HCT116 (cell line): ENCODE results near the gene SLC44A2. TPM values are rescaled to one million over a fixed set of nuclear protein-coding genes. Genes with fewer than 3 reads are reported as not detected.

Source experiments
- ATAC-seq: fragments of 200-7000 bp; cut with Tn5 transposase; 2 replicates; pipeline ENCODE4 v1.9.1; 2020; ENCODE audit warnings: mild to moderate bottlenecking, moderate library complexity
- BruUV-seq: library from RNA; stranded (reverse); fragments of 400-500 nt; replicated peaks from 2 replicates; lab custom pipeline; 2021; lab: Mats Ljungman, UMichigan
- CTCF ChIA-PET: fragments of 300-600 bp; sonication (Branson Sonifier 250); formaldehyde crosslinking; loops from one replicate; lab custom pipeline; 2021; ENCODE audit warnings: antibody characterized with exemption; lab: Charles Lee
- POLR2A ChIA-PET: fragments of 300-600, 350-600 bp; sonication (Branson Sonifier 250); formaldehyde crosslinking; loops from one replicate; lab custom pipeline; 2021; ENCODE audit warnings: antibody characterized with exemption; lab: Charles Lee
- RAD21 ChIA-PET, 2 experiments: fragments of 300-600 bp; sonication (Branson Sonifier 250); formaldehyde crosslinking; loops; one replicate each; lab custom pipeline; 2023; ENCODE audit warnings: low total read pairs in 2 of 2; ENCODE audit not compliant: uncharacterized antibody in 2 of 2, unreplicated experiment in 2 of 2, low non-redundant PET in 1 of 2; lab: Charles Lee
- DNase-seq: peaks from one replicate; pipeline ENCODE4 v3.0.0-alpha.2; 2010; ENCODE audit warnings: low read depth, low spot score
- H2AFZ ChIP-seq: fragments of 200-600 bp; shearing (Covaris generic), sonication (generic); 2 replicates; pipeline ENCODE4 v1.6.1; 2017; ENCODE audit warnings: low read depth, mixed run types, mixed read lengths, antibody characterized with exemption, low read length; ENCODE audit not compliant: poor library complexity, severe bottlenecking
- H3K27ac ChIP-seq: 2 replicates; pipeline ENCODE4 v1.5.1; 2012; ENCODE audit warnings: low read depth, low read length
- H3K27me3 ChIP-seq: fragments of 200-600 bp; sonication (generic); 2 replicates; pipeline ENCODE4 v1.6.1; 2016; ENCODE audit warnings: mixed run types, low read length, mixed read lengths; ENCODE audit not compliant: insufficient read depth
- H3K36me3 ChIP-seq, 2 experiments: fragments of 200-500 bp in 1 of 2; fragments of 200-600 bp in 1 of 2; sonication (Bioruptor generic) in 1 of 2; sonication (generic) in 1 of 2; 2 replicates each; pipeline versions ENCODE4 v1.5.1 to v1.6.1; 2014 to 2016; ENCODE audit warnings: low read length in 2 of 2, inconsistent platforms in 1 of 2, mixed read lengths in 1 of 2, mixed run types in 1 of 2; ENCODE audit not compliant: insufficient read depth in 2 of 2, control insufficient read depth in 1 of 2
- H3K4me1 ChIP-seq, 2 experiments: fragments of 200-600 bp in 1 of 2; sonication (generic) in 1 of 2; 2 replicates each; pipeline versions ENCODE4 v1.5.1 to v1.6.1; 2012 to 2017; ENCODE audit warnings: low read length in 2 of 2, inconsistent platforms in 1 of 2, mild to moderate bottlenecking in 1 of 2, mixed read lengths in 1 of 2, mixed run types in 1 of 2, moderate library complexity in 1 of 2; ENCODE audit not compliant: insufficient read depth in 2 of 2, control insufficient read depth in 1 of 2
- H3K4me2 ChIP-seq: fragments of 200-600 bp; sonication (generic); 2 replicates; pipeline ENCODE4 v1.6.1; 2017; ENCODE audit warnings: mixed run types, low read length, mixed read lengths
- H3K4me3 ChIP-seq, 2 experiments: fragments of 200-600 bp in 1 of 2; sonication (generic) in 1 of 2; replicated peaks in 1 of 2; 2 replicates each; pipeline ENCODE4 v1.5.1; 2011 to 2016; ENCODE audit warnings: low read length in 2 of 2, control low read depth in 1 of 2, low read depth in 1 of 2, mild to moderate bottlenecking in 1 of 2, mixed read lengths in 1 of 2, mixed run types in 1 of 2
- H3K79me2 ChIP-seq: fragments of 200-600 bp; sonication (generic); 2 replicates; pipeline ENCODE4 v1.6.1; 2017; ENCODE audit warnings: mild to moderate bottlenecking, mixed run types, low read length, moderate library complexity, mixed read lengths; ENCODE audit not compliant: insufficient read depth
- H3K9ac ChIP-seq: fragments of 200-600 bp; sonication (generic); 2 replicates; pipeline ENCODE4 v1.6.1; 2016; ENCODE audit warnings: low read length, mixed read lengths
- H3K9me2 ChIP-seq: fragments of 200-600 bp; sonication (generic), shearing (Covaris generic); 2 replicates; pipeline ENCODE4 v1.6.1; 2017; ENCODE audit warnings: mixed run types, mild to moderate bottlenecking, moderate library complexity; ENCODE audit not compliant: insufficient read depth
- H3K9me3 ChIP-seq, 2 experiments: fragments of 200-500 bp in 1 of 2; fragments of 200-600 bp in 1 of 2; sonication (Bioruptor generic) in 1 of 2; sonication (generic) in 1 of 2; 2 replicates each; pipeline ENCODE4 v1.6.1; 2014 to 2017; ENCODE audit warnings: low read length in 2 of 2, mixed read lengths in 2 of 2, inconsistent platforms in 1 of 2, low read depth in 1 of 2, mild to moderate bottlenecking in 1 of 2, mixed run types in 1 of 2, moderate library complexity in 1 of 2; ENCODE audit not compliant: control insufficient read depth in 1 of 2, insufficient read depth in 1 of 2
- H4K20me1 ChIP-seq: fragments of 200-600 bp; sonication (generic), shearing (Covaris generic); 2 replicates; pipeline ENCODE4 v1.6.1; 2017; ENCODE audit warnings: mixed run types, mild to moderate bottlenecking, moderate library complexity; ENCODE audit not compliant: insufficient read depth
- ATF3 ChIP-seq: IDR thresholded peaks from 2 replicates; pipeline ENCODE4 v1.6.1; 2012
- CBX3 ChIP-seq: IDR thresholded peaks from 2 replicates; pipeline ENCODE4 v1.6.1; 2012; ENCODE audit warnings: low read depth
- CTCF ChIP-seq, 3 experiments: fragments of 200-600 bp in 1 of 3; sonication (generic) in 1 of 3; IDR thresholded peaks in 2 of 3; conservative IDR thresholded peaks in 1 of 3; 2 replicates each; pipeline ENCODE4 v1.5.1; 2012 to 2017; ENCODE audit warnings: low read depth in 2 of 3, low read length in 2 of 3, antibody characterized with exemption in 1 of 3, borderline replicate concordance in 1 of 3, control low read depth in 1 of 3, mild to moderate bottlenecking in 1 of 3, mixed read lengths in 1 of 3, mixed run types in 1 of 3, moderate library complexity in 1 of 3; ENCODE audit not compliant: insufficient read depth in 1 of 3
- EGR1 ChIP-seq: IDR thresholded peaks from 2 replicates; pipeline ENCODE4 v1.6.1; 2012; ENCODE audit warnings: low read depth
- ELF1 ChIP-seq: IDR thresholded peaks from 2 replicates; pipeline ENCODE4 v1.6.1; 2012; ENCODE audit warnings: low read depth, borderline replicate concordance
- EZH2 ChIP-seq: fragments of 200-600 bp; sonication (generic); IDR thresholded peaks from 2 replicates; pipeline ENCODE4 v1.6.1; 2017; ENCODE audit warnings: antibody characterized with exemption, mixed run types
- EZH2phosphoT487 ChIP-seq: fragments of 200-600 bp; IDR thresholded peaks from 2 replicates; pipeline ENCODE4 v1.6.1; 2018; ENCODE audit warnings: antibody characterized with exemption, borderline replicate concordance
- FOSL1 ChIP-seq: IDR thresholded peaks from 2 replicates; pipeline ENCODE4 v1.6.1; 2012; ENCODE audit warnings: low read depth
- JUND ChIP-seq: IDR thresholded peaks from 2 replicates; pipeline ENCODE4 v1.6.1; 2012
- MAX ChIP-seq: IDR thresholded peaks from 2 replicates; pipeline ENCODE4 v1.6.1; 2012
- POLR2A ChIP-seq: IDR thresholded peaks from 2 replicates; pipeline ENCODE4 v1.7.0; 2011; ENCODE audit warnings: borderline replicate concordance; ENCODE audit not compliant: insufficient read depth, insufficient read length; ENCODE audit errors: extremely low read depth
- POLR2AphosphoS5 ChIP-seq: IDR thresholded peaks from 2 replicates; pipeline ENCODE4 v1.6.1; 2011; ENCODE audit warnings: mild to moderate bottlenecking, low read depth, low read length, moderate library complexity
- RAD21 ChIP-seq: IDR thresholded peaks from 2 replicates; pipeline ENCODE4 v1.6.1; 2012; ENCODE audit warnings: low read depth, mild to moderate bottlenecking
- SIN3A ChIP-seq: IDR thresholded peaks from 2 replicates; pipeline ENCODE4 v1.6.1; 2012; ENCODE audit warnings: low read depth
- SP1 ChIP-seq: IDR thresholded peaks from 2 replicates; pipeline ENCODE4 v1.6.1; 2012; ENCODE audit warnings: low read depth
- SRF ChIP-seq: IDR thresholded peaks from 2 replicates; pipeline ENCODE4 v1.6.1; 2012; ENCODE audit warnings: low read depth
- TCF7L2 ChIP-seq: IDR thresholded peaks from 2 replicates; pipeline ENCODE4 v1.7.0; 2011; ENCODE audit warnings: borderline replicate concordance, inconsistent platforms; ENCODE audit not compliant: insufficient read depth, insufficient read length; ENCODE audit errors: extremely low read depth
- YY1 ChIP-seq: IDR thresholded peaks from 2 replicates; pipeline ENCODE4 v1.6.1; 2011; ENCODE audit warnings: low read length, low read depth, moderate library complexity, mild to moderate bottlenecking; ENCODE audit not compliant: insufficient replicate concordance; ENCODE audit errors: extremely low read depth
- ZFX ChIP-seq: fragments of 450-650 bp; IDR thresholded peaks from 2 replicates; pipeline ENCODE4 v1.6.1; 2017
- intact Hi-C: fragments of 100-400 bp; cut with micrococcal nuclease; formaldehyde crosslinking; loops from 2 replicates; pipeline ENCODE4 v1.10.0; 2022
- total RNA-seq: library from RNA; stranded (reverse); gene quantifications from one replicate; pipeline ENCODE4 v1.2.1, GENCODE V29; 2021; ENCODE audit not compliant: unreplicated experiment

Gene SLC44A2
- total RNA-seq, 1 experiment from 2014 or later: 90.9 TPM

- no peaks in the 10 kb centered on the region for H3K27me3 ChIP-seq
- H3K27ac ChIP-seq: no peak overlapping the region
- POLR2A ChIA-PET: no interaction called here
- H3K9ac ChIP-seq: no peak overlapping the region
- H3K4me1 ChIP-seq: no peaks in the 10 kb centered on the region
- H4K20me1 ChIP-seq: peaks cover 15% of the 10 kb centered on the region; the same call in 1 of the 2 replicates
- H3K36me3 ChIP-seq: peaks cover 75 to 83% of the 10 kb centered on the region in 2 experiments
- no peak overlapping the region for H3K4me2 ChIP-seq
- no TSS peak for BruUV-seq
- no peaks in the 10 kb centered on the region for H3K9me3 ChIP-seq
- no peak for TF ChIP-seq SIN3A
- TF ChIP-seq JUND: no peak
- no peak for TF ChIP-seq MAX
- RAD21 ChIA-PET: no interaction called here
- H3K9me2 ChIP-seq: no peaks in the 10 kb centered on the region
- H3K79me2 ChIP-seq: peaks cover 97% of the 10 kb centered on the region
- H2AFZ ChIP-seq: no peak overlapping the region
- CTCF ChIA-PET: no interaction called here
- DNase-seq: no peak
- no peak overlapping the region for H3K4me3 ChIP-seq
- intact Hi-C loops: no loop called here
- ATAC-seq: no peak
Measured at GRCh38 chr19:10680545-10681135, 55.3 kb downstream of the SLC44A2 start.

GRCh38 chr19:10681658-10682057, 56.3 kb downstream of the SLC44A2 start:
- intact Hi-C loops: no loop called here
- POLR2A ChIA-PET: no interaction called here
- no peaks in the 10 kb centered on the region for H3K9me2 ChIP-seq
- no peak overlapping the region for H3K9ac ChIP-seq
- no peak overlapping the region for H3K4me2 ChIP-seq
- H3K4me1 ChIP-seq: no peaks in the 10 kb centered on the region
- BruUV-seq: no TSS peak
- DNase-seq: no peak
- H3K27ac ChIP-seq: no peak overlapping the region
- no peaks in the 10 kb centered on the region for H3K27me3 ChIP-seq
- peaks cover 79 to 86% of the 10 kb centered on the region in 2 experiments for H3K36me3 ChIP-seq
- CTCF ChIA-PET: no interaction called here
- peaks cover 98% of the 10 kb centered on the region for H3K79me2 ChIP-seq
- TF ChIP-seq YY1: no peak
- TF ChIP-seq ELF1: no peak
- TF ChIP-seq POLR2AphosphoS5: no peak
- no peak for TF ChIP-seq SP1
- no peak for TF ChIP-seq CTCF (IDR thresholded peaks at IDR 0.05 in 2 of 3, conservative IDR thresholded peaks at IDR 0.05 in 1 of 3; ENCODE audit: borderline replicate concordance in 1 of 3, insufficient read depth in 1 of 3, low read depth in 2 of 3, low read length in 2 of 3)
- no peak for TF ChIP-seq EZH2phosphoT487
- no peak for TF ChIP-seq ATF3
- TF ChIP-seq FOSL1: no peak
- no peak for TF ChIP-seq SRF
- TF ChIP-seq RAD21: no peak
- no peak for TF ChIP-seq ZFX
- TF ChIP-seq POLR2A: no peak
- TF ChIP-seq EZH2: no peak
- no peak for TF ChIP-seq MAX
- TF ChIP-seq SIN3A: no peak
- TF ChIP-seq CBX3: no peak
- no peak for TF ChIP-seq TCF7L2
- TF ChIP-seq EGR1: no peak
- H3K4me3 ChIP-seq: no peak overlapping the region
- no peaks in the 10 kb centered on the region for H3K9me3 ChIP-seq
- peaks cover 15% of the 10 kb centered on the region; the same call in 1 of the 2 replicates for H4K20me1 ChIP-seq
- ATAC-seq: 0 out of 2 replicates have a peak, but pooled peaks have one; percentile 9
- RAD21 ChIA-PET: no interaction called here
- no peak overlapping the region for H2AFZ ChIP-seq
